Jurkat, Clone E6-1 (cell line): Measurements from ENCODE around the gene FMR1. TPM values are rescaled to one million over a fixed set of nuclear protein-coding genes. Genes with fewer than 3 reads are reported as not detected.

Experiments used
- DNase-seq: peaks from one replicate; pipeline ENCODE4 v3.0.0-alpha.2; 2011; ENCODE audit warnings: low read depth, low spot score
- H3K4me3 ChIP-seq: 2 replicates; pipeline ENCODE4 v1.5.1; 2011; ENCODE audit warnings: mild to moderate bottlenecking, low read length, control low read depth, moderate library complexity
- polyA plus RNA-seq: library from polyadenylated mRNA; unstranded; fragments of >200 nt; gene quantifications from one replicate; pipeline ENCODE4 v1.2.1, GENCODE V29; 2012; ENCODE audit warnings: missing spikeins; ENCODE audit not compliant: insufficient read length, insufficient read depth

FMR1 gene
- 24.7 TPM for polyA plus RNA-seq

DNA sequence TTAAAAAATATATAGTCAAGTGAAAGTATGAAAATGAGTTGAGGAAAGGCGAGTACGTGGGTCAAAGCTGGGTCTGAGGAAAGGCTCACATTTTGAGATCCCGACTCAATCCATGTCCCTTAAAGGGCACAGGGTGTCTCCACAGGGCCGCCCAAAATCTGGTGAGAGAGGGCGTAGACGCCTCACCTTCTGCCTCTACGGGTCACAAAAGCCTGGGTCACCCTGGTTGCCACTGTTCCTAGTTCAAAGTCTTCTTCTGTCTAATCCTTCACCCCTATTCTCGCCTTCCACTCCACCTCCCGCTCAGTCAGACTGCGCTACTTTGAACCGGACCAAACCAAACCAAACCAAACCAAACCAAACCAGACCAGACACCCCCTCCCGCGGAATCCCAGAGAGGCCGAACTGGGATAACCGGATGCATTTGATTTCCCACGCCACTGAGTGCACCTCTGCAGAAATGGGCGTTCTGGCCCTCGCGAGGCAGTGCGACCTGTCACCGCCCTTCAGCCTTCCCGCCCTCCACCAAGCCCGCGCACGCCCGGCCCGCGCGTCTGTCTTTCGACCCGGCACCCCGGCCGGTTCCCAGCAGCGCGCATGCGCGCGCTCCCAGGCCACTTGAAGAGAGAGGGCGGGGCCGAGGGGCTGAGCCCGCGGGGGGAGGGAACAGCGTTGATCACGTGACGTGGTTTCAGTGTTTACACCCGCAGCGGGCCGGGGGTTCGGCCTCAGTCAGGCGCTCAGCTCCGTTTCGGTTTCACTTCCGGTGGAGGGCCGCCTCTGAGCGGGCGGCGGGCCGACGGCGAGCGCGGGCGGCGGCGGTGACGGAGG lies at the start of gene FMR1:
Gene FMR1, plus strand, starts transcription at position 728 of the 831 bp plus-strand sequence. CDS start 261 bp downstream, outside the sequence.
- peak within 1 kb of the TSS; percentile 66 for H3K4me3 ChIP-seq
- peak; percentile 88 for DNase-seq

DNA sequence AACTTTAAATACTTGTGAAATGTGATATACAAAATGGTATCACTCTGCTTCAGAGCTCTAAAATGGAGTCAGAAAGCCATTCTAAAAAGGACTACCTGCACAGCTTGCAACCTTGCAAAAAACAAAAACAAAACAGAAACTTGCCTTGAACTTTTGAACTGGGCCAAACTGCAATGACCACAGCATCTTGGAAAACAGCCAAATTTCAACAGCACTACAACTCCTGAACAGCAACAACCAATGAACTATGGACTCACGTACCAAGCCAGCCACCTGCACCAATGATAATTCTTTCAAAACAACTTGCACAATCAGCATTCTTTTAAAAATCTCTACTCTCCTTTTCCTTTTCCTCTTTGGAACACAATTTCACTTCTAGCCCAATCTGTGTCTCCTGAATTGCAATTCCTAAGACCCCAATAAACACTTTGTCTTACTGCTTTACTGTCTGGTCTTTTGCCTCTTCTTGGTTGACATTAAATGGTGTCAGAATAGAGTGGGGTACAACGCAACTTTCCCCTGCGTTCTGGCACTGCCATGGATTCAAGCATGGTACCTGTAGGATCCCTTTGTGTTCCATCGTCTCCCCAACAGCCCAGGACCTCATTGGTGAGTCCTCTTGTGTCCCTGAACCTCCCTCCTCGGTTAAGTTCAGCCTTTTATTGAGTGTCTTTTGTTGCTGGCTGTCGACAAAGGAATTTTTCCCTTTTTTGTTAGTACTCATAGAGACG lies 35.7 kb upstream of the FMR1 start:
- DNase-seq, result no peak
- no peak overlapping the region for H3K4me3 ChIP-seq

DNA sequence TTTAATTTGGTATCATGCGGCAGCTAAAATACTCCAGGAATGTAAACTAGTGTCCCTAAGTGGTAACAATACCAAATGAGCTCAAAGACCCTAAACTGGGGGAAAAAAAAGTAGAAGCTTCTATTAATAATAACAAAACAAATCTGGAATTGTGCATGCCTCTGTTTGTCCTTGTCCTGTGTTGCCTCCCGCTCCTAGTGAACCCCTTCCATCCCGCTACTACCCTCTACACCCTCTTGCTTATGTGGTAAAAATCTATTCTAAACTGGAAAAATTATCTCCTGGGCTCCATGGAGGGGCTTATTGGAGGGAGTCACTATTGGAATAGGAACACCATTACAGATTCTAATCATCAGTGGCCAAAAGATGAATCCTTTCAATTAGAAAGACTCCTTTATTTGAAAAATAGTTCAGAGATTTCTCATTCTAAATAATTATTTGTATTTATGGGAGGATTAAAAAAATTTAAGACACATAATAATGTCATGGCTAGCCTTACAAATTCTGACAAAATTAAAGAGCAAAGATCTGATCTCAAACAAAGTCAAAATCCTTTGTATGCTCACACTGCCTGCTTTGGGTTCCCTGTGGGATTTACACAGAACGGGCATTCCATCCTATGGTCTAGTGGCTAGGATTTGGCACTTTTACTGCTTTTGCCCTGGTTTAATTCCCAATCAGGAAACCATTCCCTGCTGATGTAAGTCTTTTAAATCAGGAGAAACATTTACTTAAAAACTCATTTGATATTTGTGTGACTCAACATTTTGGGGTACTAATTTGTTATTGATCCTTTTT lies 34.7 kb upstream of the FMR1 start:
- no peak for DNase-seq
- no peak overlapping the region for H3K4me3 ChIP-seq

DNA sequence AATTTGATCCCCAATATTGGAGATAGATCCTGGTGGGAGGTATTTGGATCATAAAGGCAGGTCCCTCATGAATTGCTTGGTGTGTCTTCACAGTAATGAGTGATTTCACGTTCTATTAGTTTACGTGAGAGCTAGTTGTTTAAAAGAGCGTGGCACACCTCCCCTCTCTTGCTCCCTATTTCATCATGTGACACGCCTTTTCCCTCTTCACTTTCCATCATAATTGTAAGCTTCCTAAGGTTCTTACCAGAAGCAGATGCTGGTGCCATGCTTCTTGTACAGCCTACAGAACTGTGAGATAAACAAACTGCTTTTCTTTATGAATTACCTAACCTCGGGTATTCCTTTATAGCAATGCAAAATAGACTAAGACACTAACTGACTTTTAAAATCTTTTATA lies 34.0 kb upstream of the FMR1 start:
- no peak for DNase-seq
- no peak overlapping the region for H3K4me3 ChIP-seq

DNA sequence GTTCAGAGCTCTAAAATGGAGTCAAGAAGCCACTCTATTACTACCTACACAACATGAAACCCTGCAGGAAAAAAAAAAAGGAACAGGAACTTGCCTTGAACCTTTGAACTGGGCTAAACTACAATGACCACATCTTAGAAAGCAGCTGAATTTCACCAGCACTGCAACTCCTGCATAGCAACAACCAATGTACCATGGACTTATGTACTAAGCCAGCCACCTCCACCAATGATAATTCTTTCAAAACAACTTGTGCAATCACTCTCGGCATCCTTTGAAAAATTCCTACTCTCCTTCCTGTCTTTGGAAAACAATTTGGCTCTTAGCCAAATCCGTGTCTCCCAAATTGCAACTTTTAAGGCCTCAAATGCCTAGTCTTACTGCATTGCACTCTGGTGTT lies 26.8 kb upstream of the FMR1 start:
- DNase-seq, result no peak
- no peak overlapping the region for H3K4me3 ChIP-seq

DNA sequence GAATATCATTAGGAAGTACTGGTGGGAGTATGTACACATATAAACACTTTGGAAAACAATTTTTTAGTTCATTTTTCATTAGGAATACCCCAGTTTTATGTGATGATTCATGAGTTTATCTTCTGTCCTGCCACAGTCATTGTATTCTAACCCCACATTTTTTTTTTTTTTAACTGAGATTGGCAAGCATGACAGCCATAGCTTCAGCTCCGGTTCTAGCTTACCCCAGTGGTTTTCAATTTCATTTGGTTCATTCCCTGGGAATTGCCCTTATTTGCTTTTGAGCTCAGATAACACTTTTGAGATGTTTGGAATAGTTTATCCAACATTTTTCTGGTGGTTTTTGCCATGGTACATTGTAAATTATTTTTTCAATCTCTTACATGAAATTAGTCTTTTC lies 21.0 kb upstream of the FMR1 start:
- no peak overlapping the region for H3K4me3 ChIP-seq
- no peak for DNase-seq

DNA sequence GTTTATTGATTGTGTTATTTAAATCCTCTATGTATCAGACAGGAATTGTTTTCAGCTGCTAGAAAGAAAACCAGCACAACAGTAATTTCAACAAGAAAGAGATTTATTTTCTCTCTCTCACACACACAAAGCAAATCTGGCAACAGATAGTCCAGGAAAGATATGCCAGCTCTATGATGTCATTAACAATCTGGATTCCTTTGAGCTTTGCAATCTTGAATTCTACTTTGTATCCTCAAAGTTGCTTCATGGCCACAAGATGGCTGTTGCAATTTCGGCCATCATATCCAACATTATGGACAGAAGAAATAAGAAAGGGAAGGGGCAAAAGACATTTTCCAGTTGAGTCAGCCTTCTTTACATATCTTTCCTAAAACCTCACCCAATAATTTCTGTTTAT lies 19.8 kb upstream of the FMR1 start:
- no peak for DNase-seq
- no peak overlapping the region for H3K4me3 ChIP-seq

DNA sequence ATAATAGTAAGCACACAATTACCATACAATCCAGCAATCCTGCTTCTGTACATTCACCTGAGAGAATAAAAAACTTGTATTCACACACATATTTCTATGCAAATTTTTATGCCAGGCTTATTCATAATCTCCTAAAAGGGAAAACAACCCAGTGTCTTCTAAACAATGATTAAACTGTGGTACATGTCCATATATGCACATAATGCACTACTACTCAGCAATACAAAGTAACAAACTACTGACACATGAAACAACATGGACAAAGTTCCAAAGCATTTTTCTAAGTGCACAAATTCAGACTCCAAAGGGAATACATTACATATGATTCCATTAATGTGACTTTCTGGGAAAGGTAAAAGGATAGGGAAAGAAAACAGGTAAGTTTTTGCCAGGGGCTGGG lies 18.0 kb upstream of the FMR1 start:
- no peak overlapping the region for H3K4me3 ChIP-seq
- DNase-seq, result no peak

DNA sequence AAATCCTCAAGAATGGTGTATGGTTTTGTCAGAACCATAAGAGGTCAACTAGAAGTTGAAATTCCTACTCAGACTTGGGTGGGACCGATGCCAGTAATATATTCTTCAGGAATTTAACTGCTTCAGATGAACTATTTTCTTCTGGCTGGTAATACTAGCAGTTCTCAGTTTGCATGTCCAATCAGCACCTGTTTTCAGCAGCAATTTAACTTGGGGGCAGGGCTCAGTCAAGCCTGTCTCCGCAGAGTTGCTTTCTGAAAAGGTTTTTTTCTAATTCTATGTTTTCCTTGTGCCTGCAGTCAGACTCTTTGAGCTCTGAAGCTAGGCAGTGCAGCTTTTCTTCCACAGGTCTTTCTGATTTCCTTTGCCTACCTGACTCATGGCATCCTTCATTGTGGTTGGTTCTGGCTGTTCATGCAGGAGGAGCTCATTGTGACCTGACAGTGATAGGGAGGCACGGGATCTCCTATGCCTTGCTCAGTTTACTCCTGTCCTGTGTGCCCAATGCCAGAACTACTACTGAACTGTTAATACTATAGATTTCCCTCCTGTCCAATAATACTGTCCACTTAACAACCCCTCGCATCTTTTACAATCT lies 17.3 kb upstream of the FMR1 start:
- DNase-seq, result no peak
- no peak overlapping the region for H3K4me3 ChIP-seq

DNA sequence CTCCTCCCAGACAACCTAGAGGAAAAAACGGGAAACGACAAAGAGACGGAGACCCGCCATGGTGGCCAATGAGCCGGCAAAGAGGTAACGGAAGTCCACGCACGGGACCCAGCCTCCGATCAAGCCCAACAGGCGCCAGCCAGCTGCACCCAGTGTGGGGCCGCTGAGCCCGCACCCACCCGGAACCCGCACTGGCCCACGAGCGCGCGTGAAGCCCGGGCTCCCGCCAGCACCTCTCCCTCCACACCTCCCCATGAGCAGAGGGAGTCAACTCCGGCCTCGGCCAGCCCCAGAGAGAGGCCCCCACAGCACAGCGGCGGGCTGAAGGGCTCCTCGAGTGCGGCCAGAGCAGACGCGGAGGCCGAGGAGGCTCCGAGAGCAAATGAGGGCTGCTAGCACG lies 14.6 kb upstream of the FMR1 start:
- no peak for DNase-seq
- no peak overlapping the region for H3K4me3 ChIP-seq

DNA sequence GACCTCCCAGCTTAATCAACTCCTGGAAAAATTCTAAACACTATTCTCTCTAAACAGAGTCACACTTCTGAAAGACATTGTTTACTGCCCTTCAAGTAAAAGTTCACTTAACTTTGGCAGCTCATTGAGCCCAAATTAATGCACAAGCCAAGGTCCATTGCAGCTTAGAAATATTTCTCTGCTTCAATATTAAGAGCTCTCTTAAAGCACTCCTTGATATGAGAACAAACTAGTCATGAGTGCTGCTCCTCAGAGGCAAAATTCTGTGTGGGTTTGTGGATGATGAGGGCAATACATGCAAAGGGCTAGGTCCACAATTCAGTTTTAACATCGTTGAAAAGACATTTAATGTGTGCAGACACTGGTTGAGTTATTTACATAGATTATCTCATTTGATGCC lies 12.8 kb upstream of the FMR1 start:
- no peak for DNase-seq
- H3K4me3 ChIP-seq, result no peak overlapping the region

DNA sequence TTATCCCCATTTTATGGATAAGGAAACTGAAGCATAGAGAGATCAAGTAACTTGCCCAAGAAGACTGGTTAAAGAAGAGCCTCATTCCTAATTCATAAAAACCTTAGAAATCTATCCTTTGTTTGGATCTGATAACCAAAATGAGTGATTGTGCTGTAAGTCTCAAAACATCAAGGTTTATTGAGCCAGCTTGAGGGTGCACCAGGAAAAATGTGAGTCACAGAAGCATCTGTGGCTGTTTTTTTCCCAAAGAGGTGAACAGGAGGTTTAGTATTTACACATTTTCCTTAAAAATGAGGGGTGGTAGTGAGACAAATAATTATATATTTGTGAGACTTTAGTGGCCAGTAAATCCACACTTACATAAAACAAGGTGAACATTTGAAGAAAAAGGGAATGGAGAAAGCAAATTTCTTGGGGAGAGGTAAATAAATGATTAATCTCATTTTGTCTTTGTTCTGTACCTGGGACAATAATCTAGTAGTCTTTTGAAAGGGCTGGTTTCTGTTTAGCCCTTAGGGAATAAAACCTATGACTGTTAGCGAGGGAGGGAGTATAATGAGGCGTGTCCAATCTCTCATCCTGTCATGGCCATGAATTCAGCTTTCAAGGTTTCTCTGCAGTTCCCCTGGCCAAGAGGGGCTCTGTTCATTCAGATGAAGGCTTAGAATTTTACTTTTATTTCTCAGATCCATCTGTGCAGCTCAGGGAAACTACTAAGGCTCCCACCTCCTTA lies 12.2 kb upstream of the FMR1 start:
- no peak overlapping the region for H3K4me3 ChIP-seq
- no peak for DNase-seq

DNA sequence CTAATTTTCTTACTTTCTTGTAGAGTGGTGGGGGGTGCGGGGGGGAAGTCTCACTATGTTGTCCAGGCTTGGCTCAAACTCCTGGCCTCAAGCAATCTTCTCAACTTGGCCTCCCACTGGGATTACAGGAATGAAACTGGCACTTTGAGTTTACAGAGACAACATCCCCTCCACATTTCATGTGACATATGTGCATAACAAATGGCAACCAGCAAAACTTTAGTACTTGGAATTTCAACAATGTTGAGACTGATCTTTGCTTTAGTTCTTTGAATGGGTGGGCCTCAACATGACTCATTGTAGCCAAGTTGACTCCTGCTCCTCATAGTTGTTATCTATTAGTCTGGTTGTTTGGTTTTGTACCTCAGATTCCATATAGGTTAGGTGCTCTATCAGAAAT lies 11.4 kb upstream of the FMR1 start:
- DNase-seq, result no peak
- no peak overlapping the region for H3K4me3 ChIP-seq

DNA sequence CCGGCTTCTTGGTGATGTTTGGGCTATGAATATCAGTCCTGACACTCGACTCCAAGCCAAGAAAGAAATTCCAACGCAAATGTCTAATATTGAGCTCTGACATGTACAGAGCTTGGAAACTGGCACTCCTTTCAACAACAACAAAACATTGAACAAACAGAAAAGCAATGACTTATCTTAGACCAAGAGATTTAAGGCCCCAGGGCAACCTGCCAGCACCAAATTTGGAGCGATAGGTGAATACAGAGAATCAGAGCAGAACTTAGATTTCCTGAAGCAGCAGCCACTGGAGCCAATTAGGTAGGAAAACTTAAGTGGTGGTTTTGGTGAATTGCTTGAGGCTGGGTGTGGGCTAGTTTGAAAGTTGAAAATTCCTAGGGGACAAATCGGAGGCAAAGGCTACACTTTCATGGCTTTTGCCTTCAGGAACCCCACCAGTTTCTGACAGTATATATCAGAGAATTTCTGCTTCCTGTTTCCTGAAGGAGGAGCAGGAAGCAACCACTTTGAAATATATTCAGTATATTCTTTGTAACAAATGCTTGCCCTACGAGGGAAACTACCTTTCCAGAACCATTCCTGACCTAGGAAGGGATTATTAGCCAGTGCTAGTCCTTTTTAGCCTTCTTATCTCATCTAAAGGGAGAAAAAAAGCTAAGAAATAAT lies 10.1 kb upstream of the FMR1 start:
- H3K4me3 ChIP-seq, result no peak overlapping the region
- no peak for DNase-seq

DNA sequence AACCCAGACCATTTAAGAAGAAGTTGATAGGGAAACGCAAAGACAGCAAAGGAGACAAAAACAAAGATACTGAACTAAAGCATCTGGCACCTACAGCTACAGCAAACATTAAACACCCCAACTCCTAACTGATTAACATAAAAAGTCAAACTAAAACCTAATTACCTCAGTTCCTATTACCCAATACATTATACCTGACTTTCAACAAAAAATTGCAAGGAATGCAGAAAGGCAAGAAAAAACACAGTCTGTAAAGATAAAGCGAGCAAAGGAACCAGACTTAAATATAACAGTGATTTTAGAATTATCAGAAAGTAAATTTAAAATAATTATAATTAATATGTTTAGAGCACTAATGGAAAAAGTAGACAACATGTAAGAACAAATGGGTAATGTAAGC lies 9.4 kb upstream of the FMR1 start:
- no peak overlapping the region for H3K4me3 ChIP-seq
- DNase-seq, result no peak

DNA sequence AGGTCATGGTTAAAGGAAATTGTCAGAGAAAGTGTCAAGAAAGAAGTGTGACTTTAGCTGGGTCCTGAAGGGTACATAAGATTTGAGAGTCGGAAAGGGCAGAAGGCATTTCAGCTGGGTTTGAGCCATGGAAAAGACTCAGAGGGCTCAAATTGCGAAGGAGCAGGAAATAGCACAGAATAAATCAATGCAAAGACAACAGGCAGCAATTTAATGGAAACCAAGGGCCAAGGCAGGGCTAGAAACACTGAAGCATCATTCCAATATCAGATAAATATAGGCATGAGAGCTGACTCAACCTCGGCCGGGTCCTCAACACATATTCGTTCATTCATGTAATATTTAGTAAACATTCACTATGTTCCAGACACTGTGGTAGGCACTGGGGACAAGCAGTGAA lies 3.6 kb upstream of the FMR1 start:
- DNase-seq, result no peak
- no peak overlapping the region for H3K4me3 ChIP-seq

DNA sequence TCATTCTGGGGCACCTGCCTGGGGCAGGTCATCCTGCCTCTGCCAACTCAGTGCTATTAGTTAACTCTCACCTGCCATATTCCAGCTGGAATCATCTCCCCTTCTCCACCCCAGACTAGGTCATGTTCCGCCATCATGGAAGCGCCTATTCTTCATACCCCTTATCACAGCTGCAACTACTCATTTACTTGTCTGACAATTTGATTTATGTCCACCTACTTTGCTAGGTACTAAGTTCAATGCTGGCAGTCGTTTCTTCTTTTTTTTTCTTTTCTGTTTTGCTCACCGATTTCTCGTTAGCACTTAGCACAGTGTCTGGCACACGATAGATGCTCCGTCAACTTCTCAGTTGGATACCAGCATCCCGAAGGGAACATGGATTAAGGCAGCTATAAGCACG lies 1.1 kb upstream of the FMR1 start:
- DNase-seq, result no peak
- H3K4me3 ChIP-seq, result no peak overlapping the region

DNA sequence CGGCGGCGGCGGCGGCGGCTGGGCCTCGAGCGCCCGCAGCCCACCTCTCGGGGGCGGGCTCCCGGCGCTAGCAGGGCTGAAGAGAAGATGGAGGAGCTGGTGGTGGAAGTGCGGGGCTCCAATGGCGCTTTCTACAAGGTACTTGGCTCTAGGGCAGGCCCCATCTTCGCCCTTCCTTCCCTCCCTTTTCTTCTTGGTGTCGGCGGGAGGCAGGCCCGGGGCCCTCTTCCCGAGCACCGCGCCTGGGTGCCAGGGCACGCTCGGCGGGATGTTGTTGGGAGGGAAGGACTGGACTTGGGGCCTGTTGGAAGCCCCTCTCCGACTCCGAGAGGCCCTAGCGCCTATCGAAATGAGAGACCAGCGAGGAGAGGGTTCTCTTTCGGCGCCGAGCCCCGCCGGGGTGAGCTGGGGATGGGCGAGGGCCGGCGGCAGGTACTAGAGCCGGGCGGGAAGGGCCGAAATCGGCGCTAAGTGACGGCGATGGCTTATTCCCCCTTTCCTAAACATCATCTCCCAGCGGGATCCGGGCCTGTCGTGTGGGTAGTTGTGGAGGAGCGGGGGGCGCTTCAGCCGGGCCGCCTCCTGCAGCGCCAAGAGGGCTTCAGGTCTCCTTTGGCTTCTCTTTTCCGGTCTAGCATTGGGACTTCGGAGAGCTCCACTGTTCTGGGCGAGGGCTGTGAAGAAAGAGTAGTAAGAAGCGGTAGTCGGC lies 528 bp downstream of the FMR1 start:
- DNase-seq, result peak; percentile 10

More for the DNA sequence above, 528 bp downstream of the FMR1 start:
- peak overlapping the region; percentile 66 for H3K4me3 ChIP-seq
